Measurements from ENCODE around the gene DOCK3.

The DOCK3 gene

GRCh38 chr3:51391566-51392354 lies 717.0 kb downstream of the DOCK3 start:
- no peak for DNase-seq

DNA sequence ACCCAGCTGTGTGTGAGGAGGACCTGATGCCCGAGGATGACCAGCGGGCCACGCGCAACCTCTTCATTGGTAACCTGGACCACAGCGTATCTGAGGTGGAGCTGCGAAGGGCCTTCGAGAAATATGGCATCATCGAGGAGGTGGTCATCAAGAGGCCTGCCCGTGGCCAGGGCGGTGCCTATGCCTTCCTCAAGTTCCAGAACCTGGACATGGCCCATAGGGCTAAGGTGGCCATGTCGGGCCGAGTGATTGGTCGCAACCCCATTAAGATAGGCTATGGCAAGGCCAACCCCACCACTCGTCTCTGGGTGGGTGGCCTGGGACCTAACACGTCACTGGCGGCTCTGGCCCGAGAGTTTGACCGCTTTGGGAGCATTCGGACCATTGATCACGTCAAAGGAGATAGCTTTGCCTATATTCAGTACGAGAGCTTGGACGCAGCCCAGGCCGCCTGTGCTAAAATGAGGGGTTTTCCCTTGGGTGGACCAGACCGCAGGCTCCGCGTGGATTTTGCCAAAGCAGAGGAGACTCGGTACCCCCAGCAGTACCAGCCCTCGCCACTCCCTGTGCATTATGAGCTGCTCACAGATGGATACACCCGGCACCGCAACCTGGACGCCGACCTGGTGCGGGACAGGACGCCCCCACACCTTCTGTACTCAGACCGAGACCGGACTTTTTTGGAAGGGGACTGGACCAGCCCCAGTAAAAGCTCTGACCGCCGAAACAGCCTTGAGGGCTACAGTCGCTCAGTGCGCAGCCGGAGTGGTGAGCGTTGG lies 717.8 kb downstream of the DOCK3 start:
- DNase-seq: no peak

- no peak for DNase-seq
Observed at GRCh38 chr3:51393134-51393495, 718.4 kb downstream of the DOCK3 start.

GRCh38 chr3:51393564-51393963 lies 718.8 kb downstream of the DOCK3 start:
- no peak for DNase-seq

- DNase-seq: no peak
Observed at GRCh38 chr3:51394541-51394940, 719.8 kb downstream of the DOCK3 start.

DNA sequence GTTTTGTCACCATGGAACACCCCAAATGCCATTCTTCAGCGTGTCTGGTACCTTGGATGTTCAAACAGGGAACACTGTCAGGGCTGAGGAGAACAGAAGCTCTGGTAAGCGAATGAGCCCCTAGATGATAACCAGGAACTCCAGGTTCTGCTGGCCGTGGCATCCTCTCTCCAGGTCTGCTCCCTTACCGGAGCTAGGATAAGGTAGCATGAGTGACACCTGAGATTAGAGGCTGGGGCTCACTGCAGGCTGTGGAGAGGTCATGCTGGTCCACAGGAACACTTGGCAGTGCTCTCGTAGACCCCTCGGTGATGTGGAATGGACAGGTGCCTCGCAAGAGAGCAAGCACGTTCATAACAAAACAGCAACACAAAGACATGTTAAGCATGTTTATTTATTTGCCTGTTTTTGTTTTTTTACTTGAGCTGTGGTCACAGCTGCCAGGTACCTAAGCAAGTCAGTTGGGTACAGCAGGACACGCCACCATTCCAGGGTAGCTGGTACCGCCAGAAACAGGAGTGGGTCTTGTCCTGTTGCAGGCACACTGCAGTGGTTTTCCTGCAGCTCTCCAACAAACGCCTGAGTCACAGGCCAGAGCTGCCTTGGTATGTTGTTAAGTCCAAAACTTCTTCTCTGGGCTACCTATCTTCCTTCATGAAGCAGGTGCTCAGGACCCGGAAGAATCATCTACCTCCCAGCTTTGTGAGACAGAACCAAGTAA lies 720.9 kb downstream of the DOCK3 start:
- no peak for DNase-seq

- DNase-seq: no peak
Observed at GRCh38 chr3:51396401-51396800, 721.7 kb downstream of the DOCK3 start.

GRCh38 chr3:51397392-51397791 lies 722.7 kb downstream of the DOCK3 start:
- no peak for DNase-seq

DNA sequence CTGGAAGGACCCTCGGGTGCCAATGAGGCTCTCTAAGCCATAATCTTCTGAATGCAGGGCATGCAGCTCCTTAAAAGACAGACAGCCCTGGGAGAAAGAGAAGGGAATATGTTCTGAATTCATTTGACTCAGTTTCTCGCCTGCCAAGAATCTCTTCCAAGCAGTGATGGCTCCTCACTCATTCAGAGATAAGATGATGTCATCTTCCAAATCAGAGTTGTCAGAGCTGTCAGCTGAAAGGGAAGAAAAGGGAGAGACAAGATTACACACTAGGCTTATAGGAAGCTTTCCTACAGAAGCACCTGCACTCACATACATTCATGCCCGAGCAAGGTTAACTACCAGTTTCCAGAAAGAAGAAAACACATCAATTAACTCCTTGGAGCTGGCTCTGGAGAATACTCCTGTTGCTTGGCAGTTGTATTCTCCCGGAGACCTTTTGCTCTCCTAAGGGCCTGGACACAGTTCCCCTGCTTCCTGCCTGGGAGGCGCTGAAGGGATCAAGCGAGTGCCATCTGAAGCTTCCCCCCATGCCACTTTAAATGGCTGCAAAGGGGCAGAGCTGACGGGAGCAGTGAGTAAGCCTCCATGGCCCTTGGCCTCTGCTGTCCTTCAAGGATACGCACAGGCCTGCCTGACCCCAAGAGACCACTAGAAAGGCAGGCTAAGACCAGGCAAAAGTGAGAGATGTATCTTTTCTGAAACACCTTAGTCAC lies 724.0 kb downstream of the DOCK3 start:
- DNase-seq: no peak

DNA sequence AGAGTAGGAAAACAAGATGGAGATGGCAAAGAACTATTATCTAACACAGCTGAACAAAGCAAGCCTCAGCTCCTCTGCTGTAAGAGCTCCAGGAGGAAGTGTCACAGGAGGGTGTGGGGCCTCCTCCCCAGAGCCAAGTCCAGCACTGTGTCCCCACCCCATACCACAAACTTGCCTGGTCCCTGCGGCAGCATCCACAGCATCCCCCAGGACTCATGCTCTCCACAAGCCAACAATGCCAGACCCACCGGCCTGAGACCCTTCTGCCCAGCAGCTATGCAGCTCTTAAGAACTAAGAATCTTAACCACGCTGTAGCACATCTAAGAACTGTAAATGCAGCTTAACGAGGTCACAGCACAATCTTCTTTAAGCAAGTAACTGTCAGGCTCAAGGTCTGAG lies 725.4 kb downstream of the DOCK3 start:
- DNase-seq: no peak

- no peak for DNase-seq
Observed at GRCh38 chr3:51401735-51402134, 727.0 kb downstream of the DOCK3 start.

DNA sequence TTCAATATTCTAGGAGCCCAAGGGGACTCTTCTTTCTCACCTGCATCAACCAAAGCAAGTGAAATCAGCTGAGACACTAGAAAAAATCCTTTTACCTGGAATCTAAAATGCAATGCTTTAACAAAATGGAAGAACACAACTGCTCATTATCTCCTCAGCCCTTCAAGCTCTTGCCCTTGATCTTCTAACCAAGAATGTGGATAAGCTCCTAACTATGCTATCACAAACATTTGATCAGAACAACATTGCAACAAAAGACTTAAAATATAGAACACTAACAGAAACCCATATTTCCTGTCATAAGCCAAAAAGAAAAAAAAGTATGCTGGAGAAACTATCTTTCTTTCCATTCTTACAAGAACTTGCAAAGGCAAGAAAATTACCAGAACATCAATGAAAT lies 728.9 kb downstream of the DOCK3 start:
- DNase-seq: no peak

DNA sequence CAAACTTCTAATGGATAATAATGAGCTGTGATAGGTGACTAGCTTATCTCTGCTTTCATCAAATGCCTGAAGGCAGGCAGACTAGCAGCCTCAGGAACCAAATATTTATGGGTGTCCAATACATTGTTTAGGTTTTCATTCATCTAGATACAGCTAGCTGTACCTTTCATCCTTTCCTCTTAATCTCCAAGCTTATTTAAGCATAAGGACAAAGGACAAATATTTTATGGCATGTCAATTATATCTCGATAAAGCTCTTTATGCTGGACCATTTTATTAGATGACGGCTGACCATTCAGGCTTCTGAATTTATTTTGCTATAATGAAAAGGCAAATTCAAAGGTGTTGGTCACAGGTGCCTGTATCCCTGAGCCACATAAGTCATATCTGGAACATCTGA lies 733.3 kb downstream of the DOCK3 start:
- no peak for DNase-seq

DNA sequence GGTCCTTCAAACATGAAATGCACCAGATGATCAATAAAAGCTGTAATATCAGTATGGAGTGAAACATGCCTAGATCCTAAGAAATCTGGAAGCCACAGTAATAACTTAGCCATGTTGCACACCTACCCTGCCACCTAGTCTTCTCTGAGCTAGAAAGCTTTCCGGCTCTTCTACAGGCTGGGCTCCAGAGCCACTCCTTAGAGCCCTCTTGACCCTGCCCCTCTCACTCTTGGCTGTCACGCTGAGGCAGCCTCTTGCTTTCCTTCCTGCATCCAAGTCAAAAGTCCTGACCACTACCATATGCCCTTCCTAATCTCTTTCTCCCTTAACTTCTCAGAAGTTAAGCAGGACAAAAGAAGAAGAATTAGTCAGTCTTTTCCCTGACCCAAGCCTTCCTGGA lies 734.1 kb downstream of the DOCK3 start:
- no peak for DNase-seq

DNA sequence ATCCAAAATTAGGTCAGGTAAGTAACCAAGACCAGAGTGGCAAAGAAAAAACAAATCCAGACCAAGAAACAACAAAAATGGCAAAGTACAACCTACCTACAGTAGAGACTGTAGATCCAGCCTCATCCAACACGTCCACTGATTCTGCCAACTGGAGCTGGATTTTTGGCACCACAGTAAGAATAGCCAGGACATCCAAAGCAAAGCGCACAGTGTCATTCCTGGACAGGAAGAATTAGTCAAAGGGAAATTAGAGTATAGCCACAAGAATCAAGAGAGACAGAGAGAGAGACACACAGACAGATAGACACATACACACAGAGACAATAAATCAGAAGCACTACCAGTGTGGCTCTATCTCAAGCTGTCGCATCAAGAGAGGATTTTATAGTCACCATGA lies 747.5 kb downstream of the DOCK3 start:
- DNase-seq: no peak

DNA sequence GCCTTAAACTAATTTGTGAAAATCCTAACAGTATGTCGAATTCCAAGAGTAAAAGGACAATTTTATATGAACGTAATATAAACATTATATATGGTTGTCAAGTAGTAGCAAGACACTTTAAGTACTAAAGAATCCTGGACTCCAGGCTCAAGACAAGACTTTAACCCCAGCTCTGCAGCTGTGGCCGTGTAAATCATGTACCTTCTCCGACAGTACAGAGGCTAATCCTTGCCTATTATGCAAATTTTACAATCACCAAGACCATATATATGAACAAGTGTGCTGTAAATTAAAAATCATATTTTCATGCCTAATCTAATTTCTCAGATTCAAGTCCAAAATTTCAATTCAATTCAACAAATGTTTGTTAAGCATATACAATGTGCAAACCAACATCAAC lies 752.2 kb downstream of the DOCK3 start:
- no peak for DNase-seq

GRCh38 chr3:51429138-51429537 lies 754.4 kb downstream of the DOCK3 start:
- no peak for DNase-seq

Data from NCI-H510A (cell line).